WTC11 (cell line): ENCODE measurements around the gene VSNL1. TPM values are rescaled to one million over a fixed set of nuclear protein-coding genes. Genes with fewer than 3 reads are reported as not detected.

Source experiments
- ATAC-seq: fragments of 200-7000 bp; cut with Tn5 transposase; 2 replicates; pipeline ENCODE4 v1.10.0; 2021; ENCODE audit warnings: mild to moderate bottlenecking, moderate library complexity
- CTCF ChIA-PET: fragments of 300-600 bp; sonication (Branson Sonifier 250); formaldehyde crosslinking; loops from one replicate; lab custom pipeline; 2021; ENCODE audit warnings: antibody characterized with exemption; lab: Charles Lee
- POLR2A ChIA-PET: fragments of 350-600 bp; sonication (Branson Sonifier 250); formaldehyde crosslinking; loops from one replicate; lab custom pipeline; 2021; ENCODE audit warnings: antibody characterized with exemption; lab: Charles Lee
- DNase-seq: peaks from one replicate; pipeline ENCODE4 v3.0.0; 2021; ENCODE audit warnings: low spot score
- H3K27ac Mint-ChIP-seq: 2 replicates; pipeline ENCODE4 v1.8.0; 2021; ENCODE audit warnings: mixed read lengths
- H3K27me3 Mint-ChIP-seq: 2 replicates; pipeline ENCODE4 v1.8.0; 2021; ENCODE audit warnings: low read depth, mild to moderate bottlenecking, moderate library complexity, mixed read lengths
- H3K36me3 Mint-ChIP-seq: 2 replicates; pipeline ENCODE4 v1.8.0; 2021; ENCODE audit warnings: mixed read lengths
- H3K4me1 Mint-ChIP-seq: 2 replicates; pipeline ENCODE4 v1.8.0; 2022; ENCODE audit warnings: mixed read lengths
- H3K4me3 Mint-ChIP-seq: 2 replicates; pipeline ENCODE4 v1.8.0; 2021; ENCODE audit warnings: mild to moderate bottlenecking, moderate library complexity, mixed read lengths
- H3K9me3 Mint-ChIP-seq: 2 replicates; pipeline ENCODE4 v1.8.0; 2021; ENCODE audit warnings: mixed read lengths
- AR ChIP-seq: fragments of 250-450 bp; sonication (Bioruptor Pico); IDR thresholded peaks from 2 replicates; pipeline ENCODE4 v1.9.0; 2021; ENCODE audit warnings: mild to moderate bottlenecking
- ARID4B ChIP-seq: sonication (generic); formaldehyde crosslinking; IDR thresholded peaks from 2 replicates; pipeline ENCODE4 v1.8.0; 2023; ENCODE audit warnings: missing genetic modification reagents, mild to moderate bottlenecking, borderline replicate concordance
- ETV6 ChIP-seq: sonication (generic); formaldehyde crosslinking; IDR thresholded peaks from 2 replicates; pipeline ENCODE4 v1.8.1; 2022; ENCODE audit warnings: mild to moderate bottlenecking, missing genetic modification reagents
- GTF2I ChIP-seq: fragments of 250-450 bp; sonication (Bioruptor Pico); conservative IDR thresholded peaks from 2 replicates; pipeline ENCODE4 v1.4.0; 2021; ENCODE audit warnings: mild to moderate bottlenecking
- IRF1 ChIP-seq: sonication (generic); formaldehyde crosslinking; IDR thresholded peaks from 2 replicates; pipeline ENCODE4 v1.8.0; 2023; ENCODE audit warnings: missing genetic modification reagents
- MAX ChIP-seq: sonication (generic); formaldehyde crosslinking; IDR thresholded peaks from 2 replicates; pipeline ENCODE4 v1.8.0; 2022; ENCODE audit warnings: mild to moderate bottlenecking, missing genetic modification reagents
- NR1H2 ChIP-seq: sonication (generic); formaldehyde crosslinking; IDR thresholded peaks from 2 replicates; pipeline ENCODE4 v1.9.0; 2021; ENCODE audit warnings: mild to moderate bottlenecking, moderate library complexity, missing genetic modification reagents
- NR3C1 ChIP-seq: sonication (generic); formaldehyde crosslinking; conservative IDR thresholded peaks from 2 replicates; pipeline ENCODE4 v1.8.1; 2023; ENCODE audit warnings: low read depth, mild to moderate bottlenecking, missing genetic modification reagents
- SOX15 ChIP-seq: fragments of 250-450 bp; sonication (Bioruptor Pico); IDR thresholded peaks from 2 replicates; pipeline ENCODE4 v1.9.0; 2021; ENCODE audit warnings: mild to moderate bottlenecking
- SP1 ChIP-seq: sonication (generic); formaldehyde crosslinking; conservative IDR thresholded peaks from 2 replicates; pipeline ENCODE4 v1.8.1; 2022; ENCODE audit warnings: missing genetic modification reagents
- STAT6 ChIP-seq: sonication (generic); formaldehyde crosslinking; conservative IDR thresholded peaks from 2 replicates; pipeline ENCODE4 v1.8.1; 2023; ENCODE audit warnings: mild to moderate bottlenecking, low read depth, missing genetic modification reagents, moderate library complexity
- TEAD1 ChIP-seq: sonication (generic); formaldehyde crosslinking; IDR thresholded peaks from 2 replicates; pipeline ENCODE4 v1.8.0; 2022; ENCODE audit warnings: mild to moderate bottlenecking, missing genetic modification reagents
- ZNF219 ChIP-seq: sonication (generic); formaldehyde crosslinking; IDR thresholded peaks from 2 replicates; pipeline ENCODE4 v1.8.0; 2023; ENCODE audit warnings: missing genetic modification reagents, mild to moderate bottlenecking, borderline replicate concordance
- ZNF416 ChIP-seq: fragments of 250-450 bp; sonication (Bioruptor Pico); IDR thresholded peaks from 2 replicates; pipeline ENCODE4 v1.9.0; 2021; ENCODE audit warnings: mild to moderate bottlenecking, inconsistent platforms
- total RNA-seq: library from RNA; stranded (reverse); gene quantifications from 3 replicates; pipeline ENCODE4 v1.2.3, GENCODE V29; 2021

The VSNL1 gene
- total RNA-seq, 1 experiment from 2014 or later = 78.4 TPM

- TF ChIP-seq GTF2I (CRISPR knock-in tag) (no peak), ARID4B (CRISPR knock-in tag) (peak; percentile 23; the same call in 1 of the 2 replicates)
- DNase-seq (peak; percentile 32), ATAC-seq (peak; percentile 4)
- peaks cover 48% of the 10 kb centered on the region for H3K4me1 Mint-ChIP-seq
- peaks cover 7% of the 10 kb centered on the region for H3K36me3 Mint-ChIP-seq
- CTCF ChIA-PET = interaction anchor here (0.8 to 1.2 kb wide), 4 partner anchors 15 to 104 kb away, joined by 3 to 5 read pairs (median 3); no protein-coding TSS in a partner anchor
- H3K27me3 Mint-ChIP-seq = peaks cover under 1% of the 10 kb centered on the region; the same call in 1 of the 2 replicates
- H3K27ac Mint-ChIP-seq = peak overlapping the region; percentile 99
- POLR2A ChIA-PET = interaction anchor here (1.0 to 1.2 kb wide), 2 partner anchors 25 to 122 kb away, joined by 3 to 4 read pairs; partner anchors contain the start of gene RAD51AP2
- H3K9me3 Mint-ChIP-seq = no peaks in the 10 kb centered on the region
- H3K4me3 Mint-ChIP-seq = peak overlapping the region; percentile 93
These were observed 2.7 kb downstream of the VSNL1 start for GRCh38 chr2:17543131-17543660.

- POLR2A ChIA-PET = interaction anchor here (0.6 to 1.2 kb wide), 5 partner anchors 26 to 197 kb away, joined by 3 to 4 read pairs (median 3); partner anchors contain the start of gene RAD51AP2
- DNase-seq (no peak), ATAC-seq (peak; percentile 38)
- H3K4me3 Mint-ChIP-seq = peak overlapping the region; percentile 93
- H3K36me3 Mint-ChIP-seq = peaks cover 7% of the 10 kb centered on the region
- no peaks in the 10 kb centered on the region for H3K9me3 Mint-ChIP-seq
- peak overlapping the region; percentile 99 for H3K27ac Mint-ChIP-seq
- no peaks in the 10 kb centered on the region for H3K27me3 Mint-ChIP-seq
- peaks cover 55% of the 10 kb centered on the region for H3K4me1 Mint-ChIP-seq
- CTCF ChIA-PET = interaction anchor here (0.8 to 1.2 kb wide), 5 partner anchors 14 to 103 kb away, joined by 3 to 5 read pairs (median 3); no protein-coding TSS in a partner anchor
- no peak for TF ChIP-seq IRF1 (CRISPR knock-in tag)
- TF ChIP-seq GTF2I (CRISPR knock-in tag) = no peak
- TF ChIP-seq SOX15 (CRISPR knock-in tag) = no peak
- no peak for TF ChIP-seq ZNF416
- no peak for TF ChIP-seq ZNF219
- no peak for TF ChIP-seq NR1H2
- peak; percentile 43; the same call in 1 of the 2 replicates for TF ChIP-seq SP1 (CRISPR knock-in tag)
- peak; percentile 34; the same call in 1 of the 2 replicates for TF ChIP-seq TEAD1 (CRISPR knock-in tag)
- no peak for TF ChIP-seq ETV6 (CRISPR knock-in tag)
These were observed 3.4 kb downstream of the VSNL1 start for GRCh38 chr2:17543848-17544247.

- DNase-seq = no peak
- no peaks in the 10 kb centered on the region for H3K9me3 Mint-ChIP-seq
- CTCF ChIA-PET = interaction anchor here (0.8 to 1.0 kb wide), 4 partner anchors 14 to 102 kb away, joined by 3 to 5 read pairs (median 3); no protein-coding TSS in a partner anchor
- H3K4me1 Mint-ChIP-seq = peaks cover 59% of the 10 kb centered on the region
- peaks cover 7% of the 10 kb centered on the region for H3K36me3 Mint-ChIP-seq
- H3K27ac Mint-ChIP-seq = peak overlapping the region; percentile 99
- no peaks in the 10 kb centered on the region for H3K27me3 Mint-ChIP-seq
- peak; percentile 4 for ATAC-seq
- POLR2A ChIA-PET = interaction anchor here (0.6 to 0.9 kb wide), 3 partner anchors 101 to 197 kb away, joined by 3 read pairs; no protein-coding TSS in a partner anchor
- H3K4me3 Mint-ChIP-seq = peak overlapping the region; percentile 93
- no peak for TF ChIP-seq NR3C1 (CRISPR knock-in tag)
- TF ChIP-seq SP1 (CRISPR knock-in tag) = no peak
- TF ChIP-seq STAT6 (CRISPR knock-in tag) = no peak
- no peak for TF ChIP-seq MAX (CRISPR knock-in tag)
- TF ChIP-seq ARID4B (CRISPR knock-in tag) = no peak
- no peak for TF ChIP-seq AR
These were observed 3.8 kb downstream of the VSNL1 start for GRCh38 chr2:17544256-17544655.
